SK-N-SH treated with all-trans-retinoic acid at 6 μM for 48 hours (cell line): ENCODE results near the gene ZNF600.

Source experiments
- CREB5 ChIP-seq: fragments of 250-450 bp; sonication (Bioruptor Pico); IDR thresholded peaks from 2 replicates; pipeline ENCODE4 v1.5.1; 2020; ENCODE audit warnings: low read depth, mild to moderate bottlenecking, moderate library complexity
- ZC3H10 ChIP-seq: fragments of 250-450 bp; sonication (Bioruptor Pico); IDR thresholded peaks from 2 replicates; pipeline ENCODE4 v1.5.1; 2021; ENCODE audit warnings: mild to moderate bottlenecking, moderate library complexity

- no peak for TF ChIP-seq CREB5 (CRISPR knock-in tag)
- TF ChIP-seq ZC3H10 = no peak
Measured at GRCh38 chr19:52739576-52739975, 47.0 kb downstream of the ZNF600 start.
